Mesendoderm (in vitro differentiated cells): ENCODE measurements around the gene WNT5B.
A peak's percentile ranks its signal among the peaks of the same experiment; 100 is the strongest.

Experiments
- DNase-seq: peaks from one replicate; pipeline ENCODE4 v3.0.0; 2013
- H2AK5ac ChIP-seq: 2 replicates; pipeline ENCODE4 v1.6.1; 2013; ENCODE audit warnings: low read length, inconsistent platforms
- H2BK120ac ChIP-seq: 2 replicates; pipeline ENCODE4 v1.6.1; 2013; ENCODE audit warnings: low read depth, mild to moderate bottlenecking, low read length, moderate library complexity, mixed read lengths
- H2BK15ac ChIP-seq: replicated peaks from 2 replicates; pipeline ENCODE4 v1.6.1; 2013; ENCODE audit warnings: low read depth, mild to moderate bottlenecking, moderate library complexity
- H2BK5ac ChIP-seq: 2 replicates; pipeline ENCODE4 v1.6.1; 2013; ENCODE audit warnings: low read length, inconsistent platforms
- H3K18ac ChIP-seq: 2 replicates; pipeline ENCODE4 v1.6.1; 2013; ENCODE audit warnings: mild to moderate bottlenecking, low read length, mixed read lengths
- H3K23ac ChIP-seq: one replicate; pipeline ENCODE4 v1.6.1; 2013; ENCODE audit warnings: low read length
- H3K27ac ChIP-seq: 2 replicates; pipeline ENCODE4 v1.5.1; 2013; ENCODE audit warnings: low read depth, mild to moderate bottlenecking, inconsistent platforms, low read length, moderate library complexity
- H3K27me3 ChIP-seq: 2 replicates; pipeline ENCODE4 v1.6.1; 2013; ENCODE audit warnings: low read length, control low read depth, mild to moderate bottlenecking, inconsistent platforms; ENCODE audit not compliant: insufficient read depth, poor library complexity
- H3K36me3 ChIP-seq: 2 replicates; pipeline ENCODE4 v1.6.1; 2013; ENCODE audit warnings: low read length, inconsistent platforms; ENCODE audit not compliant: control insufficient read depth, insufficient read depth
- H3K4ac ChIP-seq: one replicate; pipeline ENCODE4 v1.6.1; 2013; ENCODE audit warnings: low read depth, mild to moderate bottlenecking, low read length, moderate library complexity
- H3K4me1 ChIP-seq: 2 replicates; pipeline ENCODE4 v1.6.1; 2013; ENCODE audit warnings: low read depth, low read length, inconsistent platforms; ENCODE audit not compliant: control insufficient read depth
- H3K4me2 ChIP-seq: 2 replicates; pipeline ENCODE4 v1.6.1; 2013; ENCODE audit warnings: low read length
- H3K4me3 ChIP-seq: 2 replicates; pipeline ENCODE4 v1.5.1; 2013; ENCODE audit warnings: mild to moderate bottlenecking, low read length
- H3K56ac ChIP-seq: one replicate; pipeline ENCODE4 v1.6.1; 2013; ENCODE audit warnings: low read length
- H3K79me1 ChIP-seq: 2 replicates; pipeline ENCODE4 v1.6.1; 2013; ENCODE audit warnings: low read length, inconsistent platforms
- H3K79me2 ChIP-seq: 2 replicates; pipeline ENCODE4 v1.6.1; 2013; ENCODE audit warnings: mild to moderate bottlenecking, low read length; ENCODE audit not compliant: control insufficient read depth, insufficient read depth
- H3K9ac ChIP-seq: 2 replicates; pipeline ENCODE4 v1.6.1; 2013; ENCODE audit warnings: low read length, inconsistent platforms
- H4K5ac ChIP-seq: one replicate; pipeline ENCODE4 v1.6.1; 2013; ENCODE audit warnings: low read length
- H4K8ac ChIP-seq: one replicate; pipeline ENCODE4 v1.6.1; 2013; ENCODE audit warnings: low read depth, mild to moderate bottlenecking, control low read depth, low read length, moderate library complexity
- WGBS: extraction: QIAGEN DNeasy Blood & Tissue Kit; methylation state at CpG from one replicate; pipeline ENCODE4 v1.1.7; 2013; ENCODE audit warnings: low lambda C conversion rate, missing lambda C conversion rate; ENCODE audit not compliant: insufficient coverage; ENCODE audit errors: extremely low coverage; 5-methylcytosine and 5-hydroxymethylcytosine counted together

The WNT5B gene

DNA sequence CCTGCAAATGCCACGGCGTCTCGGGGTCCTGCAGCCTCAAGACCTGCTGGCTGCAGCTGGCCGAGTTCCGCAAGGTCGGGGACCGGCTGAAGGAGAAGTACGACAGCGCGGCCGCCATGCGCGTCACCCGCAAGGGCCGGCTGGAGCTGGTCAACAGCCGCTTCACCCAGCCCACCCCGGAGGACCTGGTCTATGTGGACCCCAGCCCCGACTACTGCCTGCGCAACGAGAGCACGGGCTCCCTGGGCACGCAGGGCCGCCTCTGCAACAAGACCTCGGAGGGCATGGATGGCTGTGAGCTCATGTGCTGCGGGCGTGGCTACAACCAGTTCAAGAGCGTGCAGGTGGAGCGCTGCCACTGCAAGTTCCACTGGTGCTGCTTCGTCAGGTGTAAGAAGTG lies 16.8 kb downstream of the WNT5B start:
- no peaks in the 10 kb centered on the region for H3K4me1 ChIP-seq
- no peak overlapping the region for H3K18ac ChIP-seq
- no peak overlapping the region for H3K4ac ChIP-seq
- peaks cover 1% of the 10 kb centered on the region for H3K36me3 ChIP-seq
- no CpG with 5 or more reads among the region's 29 CpGs for WGBS
- no peaks in the 10 kb centered on the region for H3K79me1 ChIP-seq
- no peaks in the 10 kb centered on the region for H3K27me3 ChIP-seq
- no peak overlapping the region for H3K4me3 ChIP-seq
- no peak overlapping the region for H3K4me2 ChIP-seq
- no peak for DNase-seq
- no peak overlapping the region for H3K9ac ChIP-seq
- no peak overlapping the region for H3K56ac ChIP-seq
- no peak overlapping the region for H2AK5ac ChIP-seq
- H3K79me2 ChIP-seq, result no peaks in the 10 kb centered on the region
- no peak overlapping the region for H2BK120ac ChIP-seq
- H3K23ac ChIP-seq, result no peak overlapping the region
- H4K8ac ChIP-seq, result no peak overlapping the region
- H2BK15ac ChIP-seq, result no peak overlapping the region
- H4K5ac ChIP-seq, result no peak overlapping the region
- H3K27ac ChIP-seq, result no peak overlapping the region
- no peak overlapping the region for H2BK5ac ChIP-seq

DNA sequence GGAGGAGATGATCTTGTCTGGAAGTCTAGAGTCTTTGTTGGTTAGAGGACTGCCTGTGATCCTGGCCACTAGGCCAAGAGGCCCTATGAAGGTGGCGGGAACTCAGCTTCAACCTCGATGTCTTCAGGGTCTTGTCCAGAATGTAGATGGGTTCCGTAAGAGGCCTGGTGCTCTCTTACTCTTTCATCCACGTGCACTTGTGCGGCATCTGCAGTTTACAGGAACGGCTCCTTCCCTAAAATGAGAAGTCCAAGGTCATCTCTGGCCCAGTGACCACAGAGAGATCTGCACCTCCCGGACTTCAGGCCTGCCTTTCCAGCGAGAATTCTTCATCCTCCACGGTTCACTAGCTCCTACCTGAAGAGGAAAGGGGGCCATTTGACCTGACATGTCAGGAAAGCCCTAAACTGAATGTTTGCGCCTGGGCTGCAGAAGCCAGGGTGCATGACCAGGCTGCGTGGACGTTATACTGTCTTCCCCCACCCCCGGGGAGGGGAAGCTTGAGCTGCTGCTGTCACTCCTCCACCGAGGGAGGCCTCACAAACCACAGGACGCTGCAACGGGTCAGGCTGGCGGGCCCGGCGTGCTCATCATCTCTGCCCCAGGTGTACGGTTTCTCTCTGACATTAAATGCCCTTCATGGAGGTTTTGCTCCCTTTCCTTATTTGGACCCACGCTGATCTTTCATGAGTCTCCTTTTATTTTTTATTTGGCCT lies 17.7 kb downstream of the WNT5B start:
- Histone ChIP-seq H3K4ac (no peak overlapping the region), H4K8ac (no peak overlapping the region), H3K4me1 (no peaks in the 10 kb centered on the region), H3K79me2 (no peaks in the 10 kb centered on the region), H3K36me3 (peaks cover 1% of the 10 kb centered on the region), H3K9ac (no peak overlapping the region), H3K27ac (no peak overlapping the region), H3K27me3 (no peaks in the 10 kb centered on the region), H3K79me1 (no peaks in the 10 kb centered on the region), H2BK120ac (no peak overlapping the region), H4K5ac (no peak overlapping the region), H3K4me2 (no peak overlapping the region), H3K23ac (no peak overlapping the region), H2BK5ac (no peak overlapping the region), H3K4me3 (no peak overlapping the region), H2AK5ac (no peak overlapping the region), H3K56ac (no peak overlapping the region), H2BK15ac (no peak overlapping the region), H3K18ac (no peak overlapping the region)
- no CpG with 5 or more reads among the region's 21 CpGs for WGBS
- no peak for DNase-seq

DNA sequence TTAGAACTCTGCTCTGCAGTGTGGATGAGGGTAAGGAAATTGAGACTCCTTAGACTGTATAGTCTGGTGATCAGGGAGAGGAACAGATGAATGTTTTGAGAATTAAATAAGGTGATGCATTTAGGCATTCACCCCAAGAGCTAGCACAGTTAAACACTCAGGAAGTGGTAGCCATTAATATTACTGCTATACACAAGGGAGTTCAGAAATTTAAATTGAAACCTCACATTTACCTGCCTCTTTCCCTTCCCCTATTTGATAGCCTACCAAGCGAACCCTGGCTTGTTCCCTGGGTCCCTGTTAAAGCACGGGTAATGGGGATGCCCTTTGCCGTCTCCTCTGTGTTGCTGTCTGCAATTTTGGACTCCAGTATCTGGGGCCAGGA lies 18.2 kb downstream of the WNT5B start:
- Histone ChIP-seq H2BK120ac (no peak overlapping the region), H3K27me3 (no peaks in the 10 kb centered on the region), H3K36me3 (peaks cover 1% of the 10 kb centered on the region), H4K8ac (no peak overlapping the region), H3K79me1 (no peaks in the 10 kb centered on the region), H3K4me2 (no peak overlapping the region), H2BK15ac (no peak overlapping the region), H3K18ac (no peak overlapping the region), H3K27ac (no peak overlapping the region), H3K79me2 (no peaks in the 10 kb centered on the region), H3K4ac (no peak overlapping the region), H2AK5ac (no peak overlapping the region), H4K5ac (no peak overlapping the region), H3K4me3 (no peak overlapping the region), H3K4me1 (no peaks in the 10 kb centered on the region), H3K56ac (no peak overlapping the region), H3K9ac (no peak overlapping the region), H2BK5ac (no peak overlapping the region), H3K23ac (no peak overlapping the region)
- WGBS, result no CpG with 5 or more reads among the region's 3 CpGs
- no peak for DNase-seq

DNA sequence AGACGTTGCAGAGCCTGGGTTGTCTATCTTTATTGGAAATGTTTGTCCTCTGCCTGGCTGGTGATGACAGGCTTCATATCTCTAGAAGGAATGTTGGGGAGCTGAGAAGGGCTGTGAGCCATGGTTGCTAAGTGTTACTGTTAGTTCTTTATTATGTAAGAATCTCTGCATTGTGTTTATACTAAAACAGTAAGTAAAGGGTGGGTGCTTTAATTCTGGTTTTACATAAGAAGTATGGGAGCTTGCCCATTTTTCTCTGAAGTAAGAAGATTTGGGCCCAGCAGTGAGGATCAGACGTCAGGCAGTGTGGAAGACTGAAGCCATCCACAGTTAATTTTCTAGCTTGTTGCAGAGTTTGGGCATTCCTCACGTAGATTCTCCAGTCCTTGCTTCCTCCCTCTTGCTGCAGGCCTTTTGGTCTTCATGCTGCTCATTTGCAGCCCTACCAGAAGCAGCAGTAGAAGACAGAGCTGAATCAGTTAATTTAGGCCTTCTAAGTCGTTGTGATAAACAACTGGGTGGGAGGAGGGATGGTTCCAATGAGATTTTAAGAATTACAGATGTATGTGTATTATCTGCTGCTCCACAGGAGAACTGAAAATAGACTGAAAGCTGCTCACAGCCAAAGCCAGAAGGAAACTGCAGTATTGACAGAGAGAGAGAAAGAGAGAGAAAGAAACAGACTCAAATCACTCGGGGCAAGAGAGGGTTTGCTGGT lies 21.4 kb downstream of the WNT5B start:
- H3K79me2 ChIP-seq, result no peaks in the 10 kb centered on the region
- H3K36me3 ChIP-seq, result peaks cover 1% of the 10 kb centered on the region
- H3K27ac ChIP-seq, result no peak overlapping the region
- H4K8ac ChIP-seq, result no peak overlapping the region
- no peaks in the 10 kb centered on the region for H3K4me1 ChIP-seq
- H3K79me1 ChIP-seq, result no peaks in the 10 kb centered on the region
- no peak overlapping the region for H2BK15ac ChIP-seq
- no peak overlapping the region for H3K4ac ChIP-seq
- WGBS, result no CpG with 5 or more reads among the region's 5 CpGs
- no peak overlapping the region for H2BK5ac ChIP-seq
- no peak overlapping the region for H3K4me2 ChIP-seq
- H3K27me3 ChIP-seq, result no peaks in the 10 kb centered on the region
- H4K5ac ChIP-seq, result no peak overlapping the region
- no peak overlapping the region for H2BK120ac ChIP-seq
- DNase-seq, result no peak
- H3K9ac ChIP-seq, result no peak overlapping the region
- no peak overlapping the region for H3K23ac ChIP-seq
- peak overlapping the region; percentile 46 for H3K56ac ChIP-seq
- H2AK5ac ChIP-seq, result no peak overlapping the region
- no peak overlapping the region for H3K4me3 ChIP-seq
- H3K18ac ChIP-seq, result no peak overlapping the region

DNA sequence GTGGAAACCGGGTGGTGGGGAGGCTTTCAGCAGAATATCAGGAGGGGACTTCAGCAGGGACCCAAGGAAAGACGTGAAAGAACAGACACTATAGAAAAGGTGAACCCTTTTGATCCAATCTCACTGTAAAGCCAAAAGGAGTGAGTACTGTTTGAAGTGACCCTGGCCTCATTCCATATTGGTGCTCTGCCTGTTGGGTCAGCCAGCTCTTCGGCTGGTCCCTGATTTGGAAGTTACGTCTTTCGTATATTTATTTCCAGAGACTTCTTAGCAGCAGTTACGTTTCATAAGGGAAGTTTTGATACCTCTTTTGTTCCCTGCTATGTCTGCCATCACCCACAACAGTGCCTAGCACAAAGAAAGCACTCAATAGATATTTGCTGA lies 21.9 kb downstream of the WNT5B start:
- Histone ChIP-seq H3K27me3 (no peaks in the 10 kb centered on the region), H3K4ac (no peak overlapping the region), H2BK15ac (no peak overlapping the region), H3K4me2 (no peak overlapping the region), H3K23ac (no peak overlapping the region), H2AK5ac (no peak overlapping the region), H3K18ac (no peak overlapping the region), H3K56ac (no peak overlapping the region), H2BK120ac (no peak overlapping the region), H3K4me1 (no peaks in the 10 kb centered on the region), H4K8ac (no peak overlapping the region), H3K79me2 (no peaks in the 10 kb centered on the region), H2BK5ac (no peak overlapping the region), H3K36me3 (peaks cover 1% of the 10 kb centered on the region), H3K9ac (no peak overlapping the region), H3K27ac (no peak overlapping the region), H4K5ac (no peak overlapping the region), H3K4me3 (no peak overlapping the region), H3K79me1 (no peaks in the 10 kb centered on the region)
- DNase-seq, result no peak
- WGBS, result no CpG with 5 or more reads among the region's 6 CpGs

DNA sequence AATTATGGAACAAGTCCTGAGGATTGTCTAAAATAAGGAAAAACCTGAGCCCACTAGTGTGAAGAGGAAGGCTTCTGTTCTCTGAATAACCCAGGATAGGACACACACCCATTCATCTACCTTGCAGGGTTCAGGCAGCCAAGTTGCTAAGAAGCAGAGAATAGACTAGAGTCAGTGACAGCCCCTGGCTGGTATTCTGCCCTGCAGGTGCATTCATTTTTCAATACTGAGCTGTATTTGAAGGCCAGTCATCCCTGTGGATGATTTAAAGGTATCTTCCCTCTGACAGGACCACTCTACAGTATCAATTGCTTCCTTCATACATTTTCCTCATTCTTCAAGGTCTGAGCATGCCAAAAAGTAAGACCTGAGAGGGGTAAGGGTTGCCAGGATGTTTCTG lies 22.9 kb downstream of the WNT5B start:
- no peak overlapping the region for H3K56ac ChIP-seq
- no peaks in the 10 kb centered on the region for H3K27me3 ChIP-seq
- no peaks in the 10 kb centered on the region for H3K4me1 ChIP-seq
- no peak overlapping the region for H2BK15ac ChIP-seq
- no peak overlapping the region for H2AK5ac ChIP-seq
- no peak overlapping the region for H2BK120ac ChIP-seq
- H3K79me1 ChIP-seq, result no peaks in the 10 kb centered on the region
- no peak overlapping the region for H4K5ac ChIP-seq
- H3K23ac ChIP-seq, result no peak overlapping the region
- H4K8ac ChIP-seq, result no peak overlapping the region
- H2BK5ac ChIP-seq, result no peak overlapping the region
- no peaks in the 10 kb centered on the region for H3K36me3 ChIP-seq
- no peak overlapping the region for H3K4me2 ChIP-seq
- H3K18ac ChIP-seq, result no peak overlapping the region
- no peak for DNase-seq
- no peak overlapping the region for H3K4me3 ChIP-seq
- no peaks in the 10 kb centered on the region for H3K79me2 ChIP-seq
- no peak overlapping the region for H3K4ac ChIP-seq
- H3K27ac ChIP-seq, result no peak overlapping the region
- no peak overlapping the region for H3K9ac ChIP-seq
